Gastroesophageal sphincter (tissue), 3 donors: Measurements from ENCODE around the gene ADCY10.

Source experiments
- POLR2A ChIP-seq, 2 donors: fragments of 450-650 bp; IDR thresholded peaks; one replicate each; pipeline ENCODE4 v1.6.1; 2017; ENCODE audit warnings: antibody characterized with exemption in 2 of 2, mild to moderate bottlenecking in 2 of 2, moderate library complexity in 1 of 2
- TF ChIP-seq, protein P1 (sequence below), 4 experiments: fragments of 200-600 bp in 2 of 4; fragments of 450-650 bp in 2 of 4; sonication (generic) in 1 of 4; IDR thresholded peaks; one replicate each; pipeline ENCODE4 v1.5.1; 2017 to 2019; ENCODE audit warnings: antibody characterized with exemption in 4 of 4, mild to moderate bottlenecking in 2 of 4, moderate library complexity in 2 of 4

DNA sequence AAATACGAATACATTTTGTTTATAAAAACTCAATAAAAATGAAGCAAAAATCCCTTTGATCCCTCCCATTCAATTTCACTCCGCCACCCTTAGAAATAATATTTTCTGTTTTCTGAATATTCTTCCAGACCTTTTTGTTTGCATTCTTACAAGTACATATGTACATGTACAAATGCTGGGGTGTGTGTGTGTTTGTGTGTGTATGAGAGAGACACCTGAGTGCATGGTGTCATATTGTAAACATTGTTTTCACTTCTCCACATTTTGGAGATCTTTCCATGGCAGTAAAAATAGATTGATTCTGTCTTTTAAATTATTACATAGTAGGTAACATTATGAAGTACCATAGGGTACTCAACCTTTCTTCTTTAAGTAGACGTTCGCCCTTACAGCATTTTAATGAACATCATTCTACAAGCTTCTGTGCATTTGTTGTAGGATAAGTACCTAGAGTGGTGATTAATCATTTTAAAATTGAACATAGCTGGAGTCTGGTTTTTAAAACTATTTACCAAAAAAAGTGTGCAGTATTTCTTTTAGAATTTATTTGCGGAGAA lies 24.2 kb upstream of the ADCY10 start:
- TF ChIP-seq, protein P1, sequence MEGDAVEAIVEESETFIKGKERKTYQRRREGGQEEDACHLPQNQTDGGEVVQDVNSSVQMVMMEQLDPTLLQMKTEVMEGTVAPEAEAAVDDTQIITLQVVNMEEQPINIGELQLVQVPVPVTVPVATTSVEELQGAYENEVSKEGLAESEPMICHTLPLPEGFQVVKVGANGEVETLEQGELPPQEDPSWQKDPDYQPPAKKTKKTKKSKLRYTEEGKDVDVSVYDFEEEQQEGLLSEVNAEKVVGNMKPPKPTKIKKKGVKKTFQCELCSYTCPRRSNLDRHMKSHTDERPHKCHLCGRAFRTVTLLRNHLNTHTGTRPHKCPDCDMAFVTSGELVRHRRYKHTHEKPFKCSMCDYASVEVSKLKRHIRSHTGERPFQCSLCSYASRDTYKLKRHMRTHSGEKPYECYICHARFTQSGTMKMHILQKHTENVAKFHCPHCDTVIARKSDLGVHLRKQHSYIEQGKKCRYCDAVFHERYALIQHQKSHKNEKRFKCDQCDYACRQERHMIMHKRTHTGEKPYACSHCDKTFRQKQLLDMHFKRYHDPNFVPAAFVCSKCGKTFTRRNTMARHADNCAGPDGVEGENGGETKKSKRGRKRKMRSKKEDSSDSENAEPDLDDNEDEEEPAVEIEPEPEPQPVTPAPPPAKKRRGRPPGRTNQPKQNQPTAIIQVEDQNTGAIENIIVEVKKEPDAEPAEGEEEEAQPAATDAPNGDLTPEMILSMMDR (IDR thresholded peaks at IDR 0.05), result no peak
- no peak for TF ChIP-seq POLR2A (IDR thresholded peaks at IDR 0.05)
